ENCODE data around the gene PCDHGA4.
"Not testable (repeated sequence)": the region's sequence is repeated elsewhere in the genome, so short reads cannot be mapped to it uniquely, and the experiment has no call there.

PCDHGA4 gene

DNA sequence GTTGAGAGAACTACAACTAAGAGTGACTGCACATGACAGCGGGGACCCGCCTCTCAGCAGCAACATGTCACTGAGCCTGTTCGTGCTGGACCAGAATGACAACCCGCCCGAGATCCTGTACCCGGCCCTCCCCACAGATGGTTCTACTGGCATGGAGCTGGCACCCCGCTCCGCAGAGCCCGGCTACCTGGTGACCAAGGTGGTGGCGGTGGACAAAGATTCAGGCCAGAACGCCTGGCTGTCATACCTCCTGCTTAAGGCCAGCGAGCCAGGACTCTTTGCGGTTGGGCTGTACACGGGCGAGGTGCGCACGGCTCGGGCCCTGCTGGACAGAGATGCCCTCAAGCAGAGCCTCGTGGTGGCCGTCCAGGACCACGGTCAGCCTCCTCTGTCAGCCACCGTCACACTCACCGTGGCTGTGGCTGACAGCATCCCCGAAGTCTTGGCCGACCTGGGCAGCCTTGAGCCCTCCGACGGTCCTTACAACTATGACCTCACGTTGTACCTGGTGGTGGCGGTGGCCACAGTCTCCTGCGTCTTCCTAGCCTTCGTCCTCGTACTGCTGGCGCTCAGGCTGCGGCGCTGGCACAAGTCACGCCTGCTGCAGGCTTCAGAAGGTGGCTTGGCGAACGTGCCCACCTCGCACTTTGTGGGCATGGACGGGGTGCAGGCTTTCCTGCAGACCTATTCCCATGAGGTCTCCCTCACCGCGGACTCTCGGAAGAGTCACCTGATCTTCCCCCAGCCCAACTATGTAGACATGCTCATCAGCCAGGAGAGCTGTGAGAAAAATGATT lies 29.8 kb downstream of the PCDHGA4 start:
- DNase-seq = no peak

DNA sequence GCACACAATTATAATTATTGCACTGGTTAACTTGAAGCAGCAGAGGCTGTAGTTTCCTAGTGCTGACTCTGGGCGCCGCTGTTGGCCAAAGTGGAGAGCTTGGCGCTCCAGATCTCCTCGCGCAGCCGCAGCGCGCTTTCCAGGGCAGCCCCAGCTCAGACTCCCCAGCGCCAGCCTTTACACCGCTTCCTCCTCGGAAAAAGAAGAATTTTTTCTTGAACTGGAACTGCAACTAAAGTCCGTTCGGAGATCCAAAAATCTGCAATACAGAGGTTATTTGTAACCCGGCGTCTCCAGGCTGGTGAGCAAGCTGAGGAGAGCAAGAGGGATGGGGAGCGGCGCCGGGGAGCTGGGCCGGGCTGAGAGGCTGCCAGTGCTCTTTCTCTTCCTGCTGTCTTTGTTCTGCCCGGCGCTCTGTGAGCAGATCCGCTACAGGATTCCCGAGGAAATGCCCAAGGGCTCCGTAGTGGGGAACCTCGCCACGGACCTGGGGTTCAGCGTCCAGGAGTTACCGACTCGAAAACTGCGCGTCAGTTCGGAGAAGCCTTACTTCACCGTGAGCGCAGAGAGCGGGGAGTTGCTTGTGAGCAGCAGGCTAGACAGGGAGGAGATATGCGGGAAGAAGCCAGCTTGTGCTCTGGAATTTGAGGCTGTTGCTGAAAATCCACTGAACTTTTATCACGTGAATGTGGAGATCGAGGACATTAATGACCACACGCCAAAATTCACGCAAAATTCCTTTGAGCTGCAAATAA lies 32.9 kb downstream of the PCDHGA4 start, which contains the start of gene PCDHGB4:
Gene PCDHGB4 (plus strand): TSS at position 142 of the 755 bp plus-strand sequence. CDS start 187 bp downstream, at position 329.
- DNase-seq = not testable (repeated sequence)

DNA sequence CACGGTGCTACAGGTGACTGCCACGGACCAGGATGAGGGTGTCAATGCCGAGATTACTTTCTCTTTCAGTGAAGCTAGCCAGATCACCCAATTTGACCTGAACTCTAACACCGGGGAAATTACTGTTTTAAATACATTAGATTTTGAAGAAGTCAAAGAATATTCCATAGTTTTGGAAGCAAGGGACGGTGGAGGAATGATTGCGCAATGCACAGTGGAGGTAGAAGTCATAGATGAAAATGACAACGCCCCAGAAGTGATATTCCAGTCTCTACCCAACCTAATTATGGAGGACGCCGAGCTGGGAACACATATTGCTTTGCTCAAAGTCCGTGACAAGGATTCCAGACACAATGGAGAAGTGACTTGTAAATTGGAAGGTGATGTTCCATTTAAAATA lies 33.8 kb downstream of the PCDHGA4 start:
- DNase-seq = no peak

DNA sequence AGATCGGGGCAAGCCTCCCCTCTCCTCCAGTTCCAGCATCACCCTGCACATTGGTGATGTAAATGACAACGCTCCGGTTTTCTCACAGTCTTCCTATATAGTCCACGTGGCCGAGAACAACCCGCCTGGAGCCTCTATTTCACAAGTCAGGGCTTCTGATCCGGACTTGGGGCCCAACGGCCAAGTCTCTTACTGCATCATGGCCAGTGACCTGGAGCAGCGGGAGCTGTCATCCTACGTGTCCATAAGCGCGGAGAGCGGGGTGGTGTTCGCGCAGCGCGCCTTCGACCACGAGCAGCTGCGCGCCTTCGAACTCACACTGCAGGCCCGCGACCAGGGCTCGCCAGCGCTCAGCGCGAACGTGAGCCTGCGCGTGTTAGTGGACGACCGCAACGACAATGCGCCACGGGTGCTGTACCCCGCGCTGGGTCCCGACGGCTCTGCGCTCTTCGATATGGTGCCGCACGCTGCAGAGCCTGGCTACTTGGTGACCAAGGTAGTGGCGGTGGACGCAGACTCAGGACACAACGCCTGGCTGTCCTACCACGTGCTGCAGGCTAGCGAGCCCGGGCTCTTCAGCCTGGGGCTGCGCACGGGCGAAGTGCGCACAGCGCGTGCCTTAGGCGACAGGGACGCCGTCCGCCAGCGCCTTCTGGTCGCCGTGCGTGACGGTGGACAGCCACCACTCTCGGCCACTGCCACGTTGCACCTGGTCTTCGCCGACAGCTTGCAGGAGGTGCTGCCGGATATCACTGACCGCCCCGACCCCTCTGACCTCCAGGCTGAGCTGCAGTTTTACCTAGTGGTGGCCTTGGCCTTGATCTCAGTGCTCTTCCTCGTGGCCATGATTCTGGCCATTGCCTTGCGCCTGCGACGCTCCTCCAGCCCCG lies 34.6 kb downstream of the PCDHGA4 start:
- DNase-seq = no peak

DNA sequence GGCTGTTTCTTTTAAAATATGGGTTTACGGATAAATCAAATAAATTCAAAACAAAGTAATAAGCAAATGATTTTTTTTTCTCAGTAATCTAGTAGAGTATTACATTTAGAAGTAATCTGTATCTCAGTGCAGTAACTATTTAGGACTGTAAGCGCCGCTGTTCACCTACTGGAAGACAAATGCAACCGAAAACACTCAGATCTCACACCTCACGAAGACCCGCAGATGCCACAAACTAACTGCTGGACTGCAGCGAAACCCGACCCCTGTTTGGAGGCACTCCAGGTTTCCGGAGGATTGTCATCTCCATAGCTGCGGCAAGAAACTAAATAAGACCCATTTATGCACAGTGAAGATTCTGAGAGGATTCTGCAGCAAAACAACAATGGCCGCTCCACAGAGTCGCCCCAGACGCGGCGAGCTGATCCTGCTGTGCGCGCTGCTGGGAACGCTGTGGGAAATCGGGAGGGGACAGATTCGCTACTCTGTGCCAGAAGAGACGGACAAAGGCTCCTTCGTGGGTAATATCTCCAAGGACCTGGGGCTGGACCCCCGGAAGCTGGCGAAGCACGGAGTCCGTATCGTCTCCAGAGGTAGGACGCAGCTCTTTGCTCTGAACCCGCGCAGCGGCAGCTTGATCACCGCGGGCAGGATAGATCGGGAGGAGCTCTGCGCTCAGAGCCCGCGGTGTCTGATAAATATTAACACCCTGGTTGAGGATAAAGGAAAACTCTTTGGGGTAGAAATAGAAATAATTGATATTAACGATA lies 37.8 kb downstream of the PCDHGA4 start, which contains the start of gene PCDHGA8:
Gene PCDHGA8 (plus strand): TSS at position 205 of the 770 bp plus-strand sequence. CDS start 181 bp downstream, at position 386.
- no peak for DNase-seq

DNA sequence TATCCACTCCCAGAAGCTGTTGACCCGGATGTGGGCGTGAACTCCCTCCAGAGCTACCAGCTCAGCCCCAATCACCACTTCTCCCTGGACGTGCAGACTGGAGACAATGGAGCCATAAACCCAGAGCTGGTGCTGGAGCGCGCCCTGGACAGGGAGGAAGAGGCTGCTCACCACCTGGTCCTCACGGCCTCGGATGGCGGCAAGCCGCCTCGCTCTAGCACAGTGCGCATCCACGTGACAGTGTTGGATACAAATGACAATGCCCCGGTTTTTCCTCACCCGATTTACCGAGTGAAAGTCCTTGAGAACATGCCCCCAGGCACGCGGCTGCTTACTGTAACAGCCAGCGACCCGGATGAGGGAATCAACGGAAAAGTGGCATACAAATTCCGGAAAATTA lies 38.4 kb downstream of the PCDHGA4 start:
- no peak for DNase-seq

DNA sequence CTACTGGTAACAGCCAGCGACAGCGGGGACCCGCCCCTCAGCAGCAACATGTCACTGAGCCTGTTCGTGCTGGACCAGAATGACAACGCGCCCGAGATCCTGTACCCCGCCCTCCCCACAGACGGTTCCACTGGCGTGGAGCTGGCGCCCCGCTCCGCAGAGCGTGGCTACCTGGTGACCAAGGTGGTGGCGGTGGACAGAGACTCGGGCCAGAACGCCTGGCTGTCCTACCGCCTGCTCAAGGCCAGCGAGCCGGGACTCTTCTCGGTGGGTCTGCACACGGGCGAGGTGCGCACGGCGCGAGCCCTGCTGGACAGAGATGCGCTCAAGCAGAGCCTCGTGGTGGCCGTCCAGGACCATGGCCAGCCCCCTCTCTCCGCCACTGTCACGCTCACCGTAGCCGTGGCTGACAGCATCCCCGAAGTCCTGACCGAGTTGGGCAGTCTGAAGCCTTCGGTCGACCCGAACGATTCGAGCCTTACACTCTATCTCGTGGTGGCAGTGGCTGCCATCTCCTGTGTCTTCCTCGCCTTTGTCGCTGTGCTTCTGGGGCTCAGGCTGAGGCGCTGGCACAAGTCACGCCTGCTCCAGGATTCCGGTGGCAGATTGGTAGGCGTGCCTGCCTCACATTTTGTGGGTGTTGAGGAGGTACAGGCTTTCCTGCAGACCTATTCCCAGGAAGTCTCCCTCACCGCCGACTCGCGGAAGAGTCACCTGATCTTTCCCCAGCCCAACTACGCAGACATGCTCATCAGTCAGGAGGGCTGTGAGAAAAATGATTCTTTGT lies 39.8 kb downstream of the PCDHGA4 start:
- not testable (repeated sequence) for DNase-seq

DNA sequence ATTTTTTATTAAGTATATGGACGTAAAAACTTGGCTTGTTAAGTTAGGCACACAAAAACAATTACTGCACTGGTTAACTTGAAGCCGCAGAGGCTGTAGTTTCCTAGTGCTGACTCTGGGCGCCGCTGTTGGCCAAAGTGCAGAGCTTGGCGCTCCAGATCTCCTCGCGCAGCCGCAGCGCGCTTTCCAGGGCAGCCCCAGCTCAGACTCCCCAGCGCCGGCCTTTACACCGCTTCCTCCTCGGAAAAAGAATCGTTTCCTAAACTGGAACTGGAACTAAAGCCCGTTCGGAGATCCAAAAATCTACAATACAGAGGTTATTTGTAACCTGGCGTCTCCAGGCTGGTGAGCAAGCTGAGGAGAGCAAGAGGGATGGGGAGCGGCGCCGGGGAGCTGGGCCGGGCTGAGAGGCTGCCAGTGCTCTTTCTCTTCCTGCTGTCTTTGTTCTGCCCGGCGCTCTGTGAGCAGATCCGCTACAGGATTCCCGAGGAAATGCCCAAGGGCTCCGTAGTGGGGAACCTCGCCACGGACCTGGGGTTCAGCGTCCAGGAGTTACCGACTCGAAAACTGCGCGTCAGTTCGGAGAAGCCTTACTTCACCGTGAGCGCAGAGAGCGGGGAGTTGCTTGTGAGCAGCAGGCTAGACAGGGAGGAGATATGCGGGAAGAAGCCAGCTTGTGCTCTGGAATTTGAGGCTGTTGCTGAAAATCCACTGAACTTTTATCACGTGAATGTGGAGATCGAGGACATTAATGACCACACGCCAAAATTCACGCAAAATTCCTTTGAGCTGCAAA lies 43.1 kb downstream of the PCDHGA4 start, which contains the start of gene PCDHGB5:
Gene PCDHGB5 (plus strand): TSS at position 192 of the 796 bp plus-strand sequence. CDS start 181 bp downstream, at position 373.
- DNase-seq = peak in 1 of 3 experiments; percentile 50

DNA sequence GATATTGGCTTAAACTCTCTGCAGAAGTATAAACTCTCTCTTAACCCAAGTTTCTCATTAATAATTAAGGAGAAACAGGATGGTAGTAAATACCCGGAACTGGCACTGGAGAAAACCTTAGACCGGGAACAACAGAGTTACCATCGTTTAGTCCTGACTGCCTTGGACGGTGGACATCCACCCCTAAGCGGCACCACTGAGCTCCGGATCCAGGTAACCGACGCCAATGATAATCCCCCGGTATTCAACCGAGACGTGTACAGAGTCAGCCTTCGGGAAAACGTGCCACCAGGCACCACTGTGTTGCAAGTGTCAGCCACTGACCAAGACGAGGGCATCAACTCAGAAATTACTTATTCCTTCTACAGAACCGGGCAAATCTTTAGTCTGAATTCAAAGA lies 43.8 kb downstream of the PCDHGA4 start:
- no peak for DNase-seq

DNA sequence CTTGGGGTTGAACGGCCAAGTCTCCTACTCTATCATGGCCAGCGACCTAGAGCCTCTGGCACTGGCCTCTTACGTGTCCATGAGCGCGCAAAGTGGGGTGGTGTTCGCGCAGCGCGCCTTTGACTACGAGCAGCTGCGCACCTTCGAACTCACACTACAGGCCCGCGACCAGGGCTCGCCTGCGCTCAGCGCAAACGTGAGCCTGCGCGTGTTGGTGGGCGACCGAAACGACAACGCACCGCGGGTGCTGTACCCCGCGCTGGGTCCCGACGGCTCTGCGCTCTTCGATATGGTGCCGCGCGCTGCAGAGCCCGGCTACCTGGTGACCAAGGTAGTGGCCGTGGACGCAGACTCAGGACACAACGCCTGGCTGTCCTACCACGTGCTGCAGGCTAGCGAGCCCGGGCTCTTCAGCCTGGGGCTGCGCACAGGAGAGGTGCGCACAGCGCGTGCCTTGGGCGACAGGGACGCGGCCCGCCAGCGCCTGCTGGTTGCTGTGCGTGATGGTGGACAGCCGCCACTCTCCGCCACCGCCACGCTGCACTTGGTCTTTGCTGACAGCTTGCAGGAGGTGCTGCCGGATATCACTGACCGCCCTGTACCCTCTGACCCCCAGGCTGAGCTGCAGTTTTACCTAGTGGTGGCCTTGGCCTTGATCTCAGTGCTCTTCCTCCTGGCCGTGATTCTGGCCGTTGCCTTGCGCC lies 44.9 kb downstream of the PCDHGA4 start:
- DNase-seq = no peak

DNA sequence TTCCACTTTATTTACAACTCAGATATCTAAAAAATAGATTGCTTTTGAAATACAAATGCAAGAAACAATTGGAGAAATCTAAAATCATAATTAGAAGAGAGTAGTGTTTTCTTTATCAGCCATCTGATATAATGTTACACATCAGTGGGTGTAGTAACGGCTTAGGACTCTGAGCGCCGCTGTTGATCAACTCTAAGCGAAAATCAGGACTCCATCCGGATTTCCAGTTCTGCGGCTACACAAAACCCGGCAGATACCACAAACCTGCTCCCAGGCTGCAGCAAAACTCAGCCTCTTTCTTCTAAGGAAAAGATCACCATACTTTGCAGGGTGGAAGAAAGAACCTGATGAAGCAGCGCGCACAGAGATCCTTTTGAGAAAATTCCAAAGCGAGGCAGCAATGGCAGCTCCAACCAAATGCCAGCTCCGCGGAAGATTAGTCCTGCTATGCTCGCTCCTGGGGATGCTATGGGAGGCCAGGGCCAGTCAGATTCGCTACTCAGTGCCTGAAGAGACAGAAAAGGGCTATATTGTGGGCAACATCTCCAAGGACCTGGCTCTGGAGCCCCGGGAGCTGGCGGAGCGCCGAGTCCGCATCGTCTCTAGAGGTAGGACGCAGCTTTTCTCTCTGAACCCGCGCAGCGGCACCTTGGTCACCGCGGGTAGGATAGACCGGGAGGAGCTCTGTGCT lies 47.9 kb downstream of the PCDHGA4 start, which contains the start of gene PCDHGA9:
Gene PCDHGA9 (plus strand): TSS at position 226 of the 691 bp plus-strand sequence. CDS start 175 bp downstream, at position 401.
- peak in 1 of 3 experiments; percentile 1 for DNase-seq

DNA sequence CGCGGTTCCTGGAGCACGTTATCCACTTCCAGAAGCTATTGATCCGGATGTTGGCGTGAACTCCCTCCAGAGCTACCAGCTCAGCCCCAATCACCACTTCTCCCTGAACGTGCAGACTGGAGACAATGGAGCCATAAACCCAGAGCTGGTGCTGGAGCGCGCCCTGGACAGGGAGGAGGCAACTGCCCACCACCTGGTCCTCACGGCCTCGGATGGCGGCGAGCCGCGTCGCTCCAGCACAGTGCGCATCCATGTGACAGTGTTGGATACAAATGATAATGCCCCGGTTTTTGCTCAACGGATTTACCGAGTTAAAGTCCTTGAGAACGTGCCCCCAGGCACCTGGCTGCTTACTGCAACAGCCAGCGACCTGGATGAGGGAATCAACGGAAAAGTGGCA lies 48.6 kb downstream of the PCDHGA4 start:
- no peak for DNase-seq
